HG03575 (cell line): ENCODE measurements around the gene RFC5.

Experiments used
- ATAC-seq: cut with Tn5 transposase; IDR thresholded peaks from one replicate; pipeline ENCODE4 v1.9.1; 2021; ENCODE audit not compliant: unreplicated experiment, insufficient number of reproducible peaks, low FRiP score; ENCODE audit errors: extremely low read depth

Gene RFC5

DNA sequence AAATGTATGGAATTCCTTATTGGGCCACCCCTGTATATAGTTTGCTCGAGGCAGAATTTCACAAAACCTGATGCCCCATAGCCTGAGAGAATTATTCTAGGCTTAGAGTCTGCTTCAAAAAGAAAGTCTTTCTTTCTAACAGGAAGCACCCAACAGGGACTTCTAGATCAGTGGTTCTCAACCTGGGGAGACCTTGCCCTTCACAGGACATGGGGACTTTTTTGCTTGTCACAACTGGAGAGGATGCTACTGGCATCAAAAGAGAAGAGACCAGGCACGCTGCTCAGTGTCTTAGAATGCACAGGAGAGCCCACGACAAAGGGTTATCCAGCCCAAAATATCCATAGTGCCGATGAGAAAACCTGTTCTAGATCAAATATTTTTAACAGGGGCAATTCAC, 25.6 kb downstream of the RFC5 start:
- ATAC-seq: no peak

DNA sequence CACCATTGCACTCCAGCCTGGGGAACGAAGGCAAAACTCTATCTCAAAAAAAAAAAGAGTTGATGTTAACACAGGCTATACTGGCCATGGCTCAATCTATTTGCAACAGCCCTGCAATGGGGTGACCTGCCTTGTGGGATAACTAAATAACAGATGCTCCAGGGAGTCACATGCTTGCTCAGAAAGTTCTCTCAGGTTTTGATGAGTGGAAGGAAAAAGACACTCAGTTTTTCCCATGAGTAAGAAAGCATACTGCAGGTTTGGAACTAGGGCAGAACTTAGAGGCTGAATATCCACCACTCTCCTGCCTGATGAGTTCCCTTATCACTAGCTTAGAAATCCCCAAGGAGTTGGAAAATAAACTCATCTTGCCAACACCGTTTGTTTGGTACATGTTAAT, 27.6 kb downstream of the RFC5 start:
- no peak for ATAC-seq

DNA sequence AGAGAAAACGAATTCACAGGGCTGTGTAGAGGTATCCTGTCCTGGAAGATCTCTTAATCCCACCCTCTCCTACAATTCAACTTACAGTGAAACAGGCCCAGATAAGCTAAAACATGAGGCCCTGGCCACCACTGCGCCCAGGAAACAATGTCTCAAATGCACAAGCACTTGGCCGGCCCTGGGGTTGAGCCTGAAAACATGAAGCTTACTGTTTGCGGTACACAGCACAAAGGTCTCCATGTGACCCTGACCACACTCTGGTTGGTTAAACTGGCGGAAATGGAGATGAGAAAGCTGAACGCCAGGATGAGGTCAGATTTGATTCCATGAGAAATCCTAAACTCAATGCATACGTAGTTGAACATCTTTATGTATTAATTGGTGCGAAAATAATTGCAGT, 28.1 kb downstream of the RFC5 start:
- no peak for ATAC-seq

DNA sequence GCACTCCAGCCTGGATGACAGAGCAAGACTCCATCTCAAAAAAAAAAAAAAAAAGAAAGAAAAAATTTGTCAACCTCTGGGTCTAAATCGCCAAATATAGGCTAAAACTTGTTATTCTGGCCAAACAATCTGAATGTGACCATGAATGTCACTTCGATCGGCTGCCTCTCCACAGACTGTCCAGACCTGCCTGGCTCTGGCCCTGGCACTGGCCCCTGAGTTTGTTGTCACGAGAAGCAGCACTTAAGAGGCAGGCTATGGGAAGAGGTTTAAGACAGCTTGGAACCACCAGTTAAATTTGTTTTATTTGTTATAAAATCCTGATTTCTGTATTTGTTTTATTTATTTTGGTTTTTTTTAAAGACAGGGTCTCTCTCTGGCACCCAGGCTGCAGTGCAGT, 29.9 kb downstream of the RFC5 start:
- ATAC-seq: no peak

DNA sequence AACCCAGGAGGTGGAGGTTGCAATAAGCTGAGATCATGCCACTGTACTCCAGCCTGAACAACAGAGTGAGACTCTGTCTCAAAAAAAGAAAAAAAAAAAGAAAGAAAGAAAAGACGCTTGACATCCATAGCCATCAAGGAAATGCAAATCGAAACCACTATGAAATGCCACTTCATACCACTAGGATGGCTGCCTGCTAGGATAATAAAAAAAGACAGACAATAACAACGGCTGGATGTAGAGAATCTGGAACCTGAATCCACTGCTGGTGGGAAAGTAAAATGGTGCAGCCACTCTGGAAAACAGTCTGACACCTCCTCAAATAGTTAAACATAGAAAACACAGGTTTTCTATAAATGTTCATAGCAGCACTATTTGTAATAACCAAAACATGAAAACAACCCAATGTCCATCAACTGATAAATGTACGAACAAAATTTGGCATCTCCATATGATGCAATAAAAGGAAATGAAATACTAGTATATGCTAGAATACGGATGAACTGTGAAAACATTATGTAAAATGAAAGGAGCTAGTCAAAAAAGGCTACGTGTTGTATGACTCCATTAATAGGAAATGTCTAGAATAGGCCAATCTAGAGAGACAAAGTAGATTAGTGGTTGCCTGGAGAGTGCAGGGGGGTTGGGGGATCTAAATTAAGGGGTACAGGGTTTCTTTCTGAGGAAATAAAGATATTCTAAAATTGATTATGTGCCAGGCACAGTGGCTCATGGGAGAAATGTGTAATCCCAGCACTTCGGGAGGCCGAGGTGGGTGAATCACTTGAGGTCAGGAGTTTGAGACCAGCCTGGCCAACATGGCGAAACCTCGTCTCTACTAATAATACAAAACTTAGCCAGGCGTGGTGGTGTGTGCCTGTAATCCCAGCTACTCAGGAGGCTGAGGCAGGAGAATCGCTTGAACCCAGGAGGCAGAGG, 34.7 kb downstream of the RFC5 start:
- ATAC-seq: no peak

DNA sequence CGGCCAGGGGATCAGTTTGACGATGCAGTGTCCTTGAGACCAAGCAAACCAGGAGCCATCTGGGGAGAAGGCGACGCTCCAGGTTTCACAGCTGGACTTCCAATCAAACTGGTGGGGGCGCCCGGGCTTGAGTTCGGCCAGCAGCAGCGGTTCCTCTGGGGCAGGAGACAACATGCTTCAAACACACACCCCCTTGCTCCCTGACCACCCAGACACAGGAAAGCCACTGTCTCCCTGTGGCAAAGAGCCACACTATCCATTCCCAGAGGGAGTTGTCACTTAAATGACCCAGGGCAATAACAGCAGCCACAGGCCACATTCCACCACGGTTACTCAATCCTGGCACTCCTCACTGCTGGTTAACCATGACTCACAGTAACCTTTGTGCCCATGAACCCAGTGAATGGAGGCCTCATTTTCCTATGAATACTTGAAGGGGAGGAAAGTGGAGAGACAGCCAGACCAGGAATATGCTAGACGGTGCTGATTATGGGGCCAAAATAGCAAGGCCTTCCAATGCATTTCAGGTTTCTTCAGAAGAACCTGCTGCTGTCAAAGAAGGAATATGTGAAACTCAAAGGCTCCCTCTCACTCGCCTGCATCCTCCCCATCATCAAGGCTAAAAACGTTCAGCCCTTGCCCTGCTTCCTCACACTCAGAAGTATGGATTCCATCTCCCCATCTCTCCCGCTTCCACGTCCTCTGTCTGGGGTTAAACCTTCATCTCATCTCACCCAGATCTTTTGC, 36.0 kb downstream of the RFC5 start:
- no peak for ATAC-seq

DNA sequence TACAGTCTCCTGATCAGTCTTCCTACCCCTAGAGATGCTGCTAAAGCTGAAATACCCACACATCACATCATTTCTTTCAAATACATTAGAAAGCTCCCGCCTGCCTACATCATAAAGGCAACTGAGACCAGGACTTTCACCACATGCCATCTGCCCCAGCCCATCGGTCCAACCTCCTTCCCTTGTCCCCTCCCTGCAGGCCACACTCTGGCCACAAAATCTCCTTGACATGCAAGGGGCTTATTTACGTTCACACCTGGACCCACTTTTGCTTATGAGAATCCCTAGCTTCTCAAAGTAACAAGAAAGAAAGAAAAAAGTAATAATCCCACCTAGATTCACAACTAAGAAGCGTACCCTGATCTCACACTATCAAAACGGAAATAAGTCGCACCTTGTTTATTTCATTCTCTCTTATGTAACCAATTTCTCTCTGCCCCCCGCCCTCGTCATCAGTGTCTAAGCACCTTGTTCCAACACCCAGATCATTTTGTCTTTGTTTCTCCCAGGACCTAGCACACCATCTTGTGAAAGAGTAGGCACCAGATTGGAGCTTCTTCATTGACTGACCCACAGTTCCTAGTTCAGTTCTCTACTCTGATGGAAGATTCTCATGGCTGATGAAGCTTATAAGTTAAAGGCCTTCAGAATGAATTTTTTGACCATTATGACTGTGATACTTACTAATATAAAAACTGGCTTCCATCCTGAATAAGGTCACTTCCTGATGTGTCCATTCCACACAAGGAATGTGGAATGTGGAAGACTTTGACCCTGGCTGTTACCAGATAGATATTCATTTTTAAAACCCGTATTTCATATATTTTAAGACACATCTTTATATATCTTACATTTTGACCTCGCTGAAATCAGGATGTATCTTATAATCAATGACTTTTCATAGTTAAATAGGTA, 36.8 kb downstream of the RFC5 start:
- ATAC-seq: no peak

DNA sequence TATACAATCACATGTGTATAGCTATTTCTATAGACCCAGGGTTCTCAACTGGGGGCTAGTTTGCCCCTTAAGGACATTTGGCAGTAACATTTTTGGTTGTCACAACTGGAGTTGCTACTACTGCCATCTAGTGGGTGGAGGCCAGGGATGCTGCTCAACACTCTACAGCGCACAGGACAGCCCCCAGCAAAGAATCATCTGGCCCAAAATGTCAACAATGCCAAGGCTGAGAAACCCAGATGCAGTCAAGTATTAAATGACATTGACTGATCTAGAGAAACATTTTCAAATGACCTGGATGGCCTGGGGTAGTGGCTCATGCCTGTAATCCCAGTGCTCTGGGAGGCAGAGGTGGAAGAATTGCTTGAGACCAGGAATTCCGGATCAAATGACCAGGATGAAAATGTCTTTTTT, 38.6 kb downstream of the RFC5 start:
- no peak for ATAC-seq

DNA sequence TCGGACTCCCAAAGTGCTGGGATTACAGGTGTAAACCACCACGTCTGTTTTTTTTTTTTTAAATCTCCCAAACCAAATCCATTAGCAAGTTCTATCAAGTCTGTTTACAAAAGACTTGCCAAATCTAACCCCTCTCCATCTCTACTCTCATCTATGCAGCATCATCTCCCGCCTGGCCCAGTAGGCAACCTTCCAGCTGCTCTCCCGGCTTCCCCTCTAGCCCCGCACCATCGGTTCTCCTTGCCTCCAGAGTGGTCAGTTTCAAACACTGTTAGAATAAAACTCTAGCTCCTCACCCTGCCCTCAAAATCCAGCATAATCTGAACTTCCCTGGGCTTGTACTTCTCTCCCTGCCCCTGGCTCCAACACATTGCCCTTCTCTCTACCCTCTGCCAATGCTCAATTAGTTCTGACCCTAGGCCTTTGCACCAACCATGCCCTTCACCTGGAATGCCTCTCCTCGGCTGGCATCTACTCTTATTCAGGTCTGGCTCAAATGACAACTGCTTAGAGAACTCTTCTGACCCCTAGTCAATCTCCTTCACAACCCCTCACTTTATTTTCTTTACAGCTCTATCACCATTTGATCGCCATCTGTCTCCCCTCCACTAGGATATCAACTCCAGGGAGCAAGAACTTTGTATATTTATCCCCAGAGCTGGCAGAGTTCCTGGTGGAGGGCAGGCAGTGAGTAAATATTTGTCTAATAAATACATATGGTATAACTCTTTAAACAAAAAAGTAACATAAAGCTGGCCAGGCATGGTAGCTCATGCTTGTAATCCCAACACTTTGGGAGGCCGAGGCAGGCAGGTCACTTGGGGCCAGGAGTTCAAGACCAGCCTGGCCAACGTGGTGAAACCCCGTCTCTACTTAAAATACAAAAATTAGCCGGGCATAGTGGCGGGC, 39.6 kb downstream of the RFC5 start:
- no peak for ATAC-seq

DNA sequence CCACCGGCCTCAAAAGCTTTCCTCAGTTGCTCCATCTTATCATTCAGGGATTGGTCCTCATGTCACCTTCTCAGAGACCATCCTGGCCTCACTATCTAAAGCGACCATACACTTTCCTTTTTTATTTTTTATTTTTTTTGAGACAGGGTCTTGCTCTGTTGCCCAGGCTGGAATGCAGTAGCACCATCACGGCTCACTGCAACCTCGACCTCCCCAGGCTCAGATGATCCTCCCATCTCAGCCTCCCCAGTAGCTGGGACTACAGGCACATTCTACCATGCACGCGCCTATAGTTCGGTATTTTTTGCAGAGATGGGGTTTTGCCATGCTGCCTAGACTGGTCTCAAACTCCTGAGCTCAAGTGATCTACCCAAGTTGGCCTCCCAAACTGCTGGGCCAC, 41.7 kb downstream of the RFC5 start:
- ATAC-seq: no peak

DNA sequence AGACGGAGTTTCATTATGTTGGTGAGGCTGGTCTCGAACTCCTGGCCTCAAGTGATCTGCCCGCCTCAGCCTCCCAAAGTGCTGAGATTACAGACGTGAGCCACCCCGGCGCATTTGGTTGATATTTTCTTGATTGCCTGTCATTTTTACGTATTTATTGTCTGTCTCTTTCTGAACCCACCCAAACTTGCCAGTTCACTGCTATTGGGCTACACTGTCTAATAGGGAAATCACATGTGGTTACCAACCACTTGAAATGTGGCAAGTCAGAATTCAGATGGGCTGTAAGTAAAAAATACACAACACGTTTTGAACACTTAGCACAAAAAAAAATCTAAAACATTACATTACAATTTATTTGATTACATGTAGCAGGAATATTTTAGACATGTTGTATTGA, 42.4 kb downstream of the RFC5 start:
- ATAC-seq: no peak

DNA sequence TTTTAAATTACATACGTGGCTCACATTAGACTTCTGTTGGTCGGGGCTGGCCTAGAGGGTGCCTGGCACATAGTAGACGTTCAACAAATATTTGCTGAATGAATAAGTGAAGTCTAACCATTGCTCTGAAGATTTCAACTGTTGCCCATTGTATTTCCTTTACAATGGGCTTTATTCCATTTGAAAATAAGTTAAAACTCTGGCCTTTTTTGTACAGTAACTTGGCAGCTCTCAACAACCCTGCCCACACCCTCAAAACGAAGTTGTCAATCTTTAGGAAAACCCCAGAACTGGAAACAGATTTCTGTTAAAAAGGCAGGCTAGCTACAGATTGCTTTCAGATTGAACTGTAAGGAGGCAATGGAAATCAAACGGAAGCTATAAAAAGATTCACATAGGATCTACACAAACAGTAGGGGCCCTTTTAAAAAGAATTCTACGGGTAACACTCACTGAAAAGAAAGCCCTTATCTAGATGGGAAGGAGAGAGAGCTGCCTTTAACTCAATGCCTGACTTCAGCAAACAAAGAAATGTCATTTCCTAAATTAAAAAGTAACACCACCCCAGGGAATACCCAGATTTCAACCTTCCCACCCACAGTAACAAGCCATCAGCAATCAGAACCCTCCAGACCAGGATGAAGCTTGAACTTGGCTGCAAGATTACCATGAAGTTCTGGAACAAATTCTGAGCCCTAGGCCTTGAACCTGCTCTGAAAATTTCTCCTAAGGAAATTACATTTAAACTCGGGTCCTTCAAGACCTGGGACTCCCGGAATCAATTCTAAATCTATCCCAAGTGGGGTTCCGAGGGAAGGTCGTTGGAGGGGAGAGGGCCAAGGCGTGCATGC, 43.1 kb downstream of the RFC5 start:
- ATAC-seq: no peak

DNA sequence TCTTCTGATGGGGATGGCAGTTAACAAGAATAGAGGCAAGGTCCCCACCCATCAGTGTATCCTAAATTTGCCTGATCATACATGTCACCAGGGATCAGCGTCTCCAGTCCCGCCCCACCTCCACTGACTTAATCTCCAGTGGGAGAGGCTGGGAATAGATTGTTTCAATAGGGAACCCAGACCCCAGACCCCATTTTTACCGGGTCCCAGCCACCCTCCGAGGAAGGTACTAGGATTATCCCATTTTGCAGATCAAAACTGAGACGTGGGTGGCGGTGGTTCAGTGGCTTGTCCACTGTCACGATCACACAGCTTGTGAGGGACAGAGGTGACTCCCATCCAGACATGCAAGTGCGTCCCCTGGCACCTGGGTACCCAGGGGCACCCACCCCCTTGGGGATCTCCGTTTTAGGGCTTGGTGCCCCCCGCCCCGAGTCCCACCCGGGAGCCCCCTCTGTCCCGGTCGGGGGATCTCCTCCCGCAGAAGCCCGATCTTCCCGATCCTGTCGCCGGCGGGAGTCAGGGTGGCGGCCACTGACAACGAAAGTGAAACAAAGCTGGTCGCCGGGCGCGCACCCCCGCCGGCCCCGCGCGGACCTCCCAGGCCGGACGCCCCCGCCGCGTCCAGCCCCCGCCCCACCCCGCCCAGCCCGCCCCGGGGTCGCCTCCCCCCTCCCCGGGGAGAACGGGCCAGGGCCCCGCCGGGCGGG, 44.0 kb downstream of the RFC5 start:
- no peak for ATAC-seq

DNA sequence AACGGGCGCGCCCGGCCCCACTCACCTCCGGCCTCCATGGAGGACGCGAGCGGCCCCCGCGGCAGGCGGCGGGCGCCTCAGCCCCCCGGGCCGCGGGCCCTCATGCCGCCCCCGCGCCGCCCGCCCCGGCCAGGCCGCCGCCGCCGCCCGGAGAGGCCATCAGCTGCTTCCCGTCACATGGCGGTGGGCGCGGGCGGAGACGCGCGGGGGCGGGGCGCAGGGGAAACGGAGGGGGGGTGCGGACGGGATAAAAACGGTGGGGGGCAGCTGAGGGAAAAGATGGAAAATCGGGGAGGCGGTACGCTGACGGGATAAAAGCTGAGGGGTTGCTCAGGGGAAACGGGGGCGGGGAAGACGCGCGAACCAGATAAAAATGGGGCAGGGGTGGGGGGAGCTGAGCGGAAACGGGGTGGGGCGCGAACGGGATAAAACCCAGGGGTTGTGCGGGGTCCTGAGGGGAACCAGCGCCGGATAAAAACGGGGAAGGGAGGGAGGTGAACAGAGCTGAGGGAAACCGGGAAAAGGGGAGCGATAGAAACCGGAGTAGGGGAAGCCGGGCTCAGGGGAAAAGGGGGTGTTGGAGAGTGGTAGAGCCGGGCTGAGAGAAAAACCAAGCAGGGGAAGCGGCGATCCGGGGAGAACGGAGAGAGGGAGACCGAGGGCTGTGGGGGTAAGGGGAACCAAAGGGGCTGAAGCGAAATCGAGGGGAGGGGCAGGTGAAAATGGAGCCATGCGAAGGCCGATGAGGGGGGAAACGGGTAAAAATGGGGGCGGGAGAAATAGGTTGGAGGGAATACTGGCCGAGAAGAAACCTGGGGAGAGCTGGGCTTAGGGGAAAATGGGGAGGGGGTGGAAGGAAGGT, 44.7 kb downstream of the RFC5 start, which contains the start of gene WSB2:
TSS of gene WSB2 (minus strand) at position 169 of the 862 bp plus-strand sequence. CDS start at position 38, 131 bp downstream.
- no peak for ATAC-seq

DNA sequence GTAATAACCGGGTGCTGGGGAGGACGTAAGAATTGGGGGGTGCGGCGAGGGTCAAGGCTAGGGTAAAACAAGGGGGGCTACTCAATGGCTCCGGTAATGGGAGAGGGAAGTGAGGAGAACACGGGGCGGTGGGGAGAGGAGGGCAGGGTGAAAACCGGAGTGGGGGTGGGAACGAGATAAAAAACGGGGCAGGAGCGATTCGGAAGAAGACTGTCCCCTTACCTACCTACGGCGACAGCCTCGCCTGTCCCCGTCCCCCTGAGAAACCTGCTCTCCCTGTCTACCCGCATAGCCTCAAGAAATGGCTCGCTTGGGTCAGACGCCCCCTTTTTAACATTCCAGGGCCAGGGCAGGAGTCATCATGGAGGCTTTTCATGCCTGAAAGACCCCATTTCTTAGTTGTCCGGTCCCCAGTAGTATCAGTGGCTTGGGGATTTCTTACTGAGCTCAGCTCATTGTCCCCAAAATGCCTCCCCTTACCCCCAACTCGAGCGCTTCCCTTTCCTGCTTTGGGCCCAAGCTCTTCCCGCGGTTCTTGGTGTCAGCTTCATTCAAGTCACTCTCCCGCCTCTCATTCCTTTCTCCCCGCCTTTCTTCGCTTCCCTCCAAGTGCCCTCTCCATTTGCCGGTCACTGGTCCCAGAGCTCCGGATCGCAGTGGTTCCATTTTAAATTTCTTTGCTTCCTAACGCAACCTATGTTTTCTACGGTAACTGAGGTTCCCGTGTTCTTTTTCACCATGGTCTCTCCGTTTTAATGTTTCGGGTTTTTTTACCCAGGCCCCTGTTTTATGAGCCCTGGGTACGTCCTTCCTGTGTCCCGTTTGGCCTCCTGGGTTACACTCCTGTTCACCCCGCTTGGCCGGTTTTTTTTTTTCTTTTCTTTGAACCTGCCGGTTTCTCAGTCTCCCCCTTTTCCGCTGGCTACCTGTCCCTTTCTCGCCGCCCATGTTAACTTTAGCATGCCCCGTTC, 45.7 kb downstream of the RFC5 start:
- ATAC-seq: no peak
